Spleen (tissue), 11 donors: Measurements from ENCODE around the gene TRIM69. TPM values are rescaled to one million over a fixed set of nuclear protein-coding genes. Genes with fewer than 3 reads are reported as not detected.

Experiments
- DNase-seq: peaks from one replicate; pipeline ENCODE4 v3.0.0-alpha.2; 2020
- H3K27ac ChIP-seq, 8 donors: fragments of 200-600 bp; sonication (generic) in 7 of 8; 1 replicate in 4 of 8; 2 replicates in 4 of 8; pipeline versions ENCODE4 v1.5.0 to v1.8.0; 2016 to 2021; ENCODE audit warnings: inconsistent platforms in 4 of 8, mild to moderate bottlenecking in 4 of 8, moderate library complexity in 1 of 8
- H3K27me3 ChIP-seq, 7 donors: fragments of 200-600 bp; sonication (generic) in 6 of 7; replicated peaks in 1 of 7; 1 replicate in 4 of 7; 2 replicates in 3 of 7; pipeline versions ENCODE4 v1.5.0 to v1.8.0; 2016 to 2021; ENCODE audit warnings: inconsistent platforms in 3 of 7, mild to moderate bottlenecking in 1 of 7
- H3K36me3 ChIP-seq, 6 donors: fragments of 200-600 bp; sonication (generic) in 5 of 6; 1 replicate in 4 of 6; 2 replicates in 2 of 6; pipeline versions ENCODE4 v1.5.0 to v1.8.0; 2016 to 2021; ENCODE audit warnings: inconsistent platforms in 2 of 6
- H3K4me1 ChIP-seq, 6 donors: fragments of 200-600 bp; sonication (generic) in 5 of 6; 1 replicate in 3 of 6; 2 replicates in 3 of 6; pipeline versions ENCODE4 v1.5.0 to v1.8.0; 2016 to 2021; ENCODE audit warnings: inconsistent platforms in 3 of 6
- H3K4me3 ChIP-seq, 8 donors: fragments of 200-600 bp; sonication (generic) in 7 of 8; 1 replicate in 4 of 8; 2 replicates in 4 of 8; pipeline versions ENCODE4 v1.5.0 to v1.8.0; 2016 to 2021; ENCODE audit warnings: inconsistent platforms in 4 of 8, mild to moderate bottlenecking in 4 of 8, moderate library complexity in 2 of 8
- H3K9me3 ChIP-seq, 8 donors: fragments of 200-600 bp; sonication (generic) in 7 of 8; 1 replicate in 4 of 8; 2 replicates in 4 of 8; pipeline versions ENCODE4 v1.5.0 to v1.8.0; 2016 to 2021; ENCODE audit warnings: inconsistent platforms in 4 of 8
- POLR2A ChIP-seq, 3 donors: fragments of 450-650 bp; IDR thresholded peaks; one replicate each; pipeline ENCODE4 v1.5.1; 2017; ENCODE audit warnings: antibody characterized with exemption in 3 of 3, mild to moderate bottlenecking in 1 of 3
- POLR2AphosphoS5 ChIP-seq, 3 donors: sonication (generic); formaldehyde crosslinking; IDR thresholded peaks; one replicate each; pipeline ENCODE4 v1.5.1; 2017; ENCODE audit warnings: antibody characterized with exemption in 3 of 3
- WGBS, 5 donors: extraction: QIAGEN DNeasy Blood & Tissue Kit in 3 of 5; methylation state at CpG; one replicate each; pipeline versions ENCODE4 v1.1.5 to v1.1.7; 2013 to 2018; 5-methylcytosine and 5-hydroxymethylcytosine counted together
- intact Hi-C: fragments of 100-400 bp; cut with DNase I; formaldehyde crosslinking; loops from one replicate; pipeline ENCODE4 v1.15.0; 2023; ENCODE audit warnings: low total_unique reads
- polyA plus RNA-seq, 3 donors: library from polyadenylated mRNA; stranded (reverse); fragments of 200-250 nt; gene quantifications; one replicate each; pipeline ENCODE4 v1.2.1, GENCODE V29; 2013
- small RNA-seq, 4 donors: library from RNA; depleted of rRNA; stranded (forward); fragments of <200 nt; gene quantifications; one replicate each; pipeline ENCODE3, GENCODE V24; 2016
- total RNA-seq, 7 donors: library from RNA; depleted of rRNA in 3 of 7; stranded (reverse); fragments of >200 nt in 3 of 7; fragmentation: NEBNext Ultra II Directional in 4 of 7; extraction: Animal tissue kit (Norgen Biotek cat#: 25700) in 4 of 7; gene quantifications; one replicate each; pipeline versions ENCODE4 v1.1.0 to v1.2.1, GENCODE V29; 2016 to 2021
- TF ChIP-seq, protein P1 (sequence below), 11 experiments: fragments of 200-600 bp in 7 of 11; fragments of 450-650 bp in 4 of 11; sonication (generic) in 4 of 11; IDR thresholded peaks in 8 of 11; conservative IDR thresholded peaks in 3 of 11; 1 replicate in 7 of 11; 2 replicates in 4 of 11; pipeline versions ENCODE4 v1.4.0 to v1.8.0; 2016 to 2021; ENCODE audit warnings: antibody characterized with exemption in 11 of 11, inconsistent platforms in 4 of 11, mild to moderate bottlenecking in 1 of 11
- donor health status: healthy with polysubstance abuse.
- donor health status: DM: no; HTN: no; CAD: no; lungs with moderate emphysema.
- donor health status: DM: no; HTN: no; CAD: no.
- donor health status: Bipolar disorder and iron deficiency.
- donor health status: healthy.
- donor health status: DM: no; HTN: no; CAD: no.
- donor health status: DM: yes; HTN: yes; CAD: no.

Gene TRIM69
- total and polyA plus RNA-seq, 10 donors: 16.4 to 54.9 (median 44.7) TPM

DNA sequence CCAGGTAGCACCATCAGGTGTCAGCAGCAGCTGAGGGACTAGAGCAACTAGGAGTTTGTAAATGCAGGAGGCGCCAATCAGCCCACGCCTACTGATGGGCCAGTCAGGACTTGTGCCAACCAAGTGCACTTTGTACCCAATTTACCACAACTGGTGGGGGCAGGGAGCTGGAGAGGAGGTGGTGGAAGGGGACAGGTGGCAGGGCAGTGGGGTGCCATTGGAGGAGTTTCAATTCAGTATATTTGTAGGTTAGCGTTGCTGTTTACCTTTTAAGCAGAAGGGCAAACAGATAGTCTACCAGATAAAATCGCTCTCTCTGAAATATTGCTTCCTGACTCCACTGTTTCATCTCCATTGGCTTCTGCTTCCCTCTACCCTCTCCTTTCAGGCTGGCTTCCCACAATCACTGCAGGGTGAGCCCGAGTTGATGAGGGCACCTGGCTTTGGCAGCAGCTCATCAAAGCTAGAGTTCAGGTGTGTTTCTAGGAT, 75.7 kb downstream of the TRIM69 start:
- Histone ChIP-seq H3K4me1 (no peaks in the 10 kb centered on the region), H3K27me3 (peaks cover 0 to 7% (median 0%) of the 10 kb centered on the region in 7 donors), H3K36me3 (no peaks in the 10 kb centered on the region), H3K4me3 (no peak overlapping the region), H3K9me3 (no peaks in the 10 kb centered on the region), H3K27ac (no peak overlapping the region)
- DNase-seq: no peak
- TF ChIP-seq POLR2AphosphoS5 (IDR thresholded peaks at IDR 0.05) (no peak), POLR2A (IDR thresholded peaks at IDR 0.05) (no peak)
- TF ChIP-seq, protein P1, sequence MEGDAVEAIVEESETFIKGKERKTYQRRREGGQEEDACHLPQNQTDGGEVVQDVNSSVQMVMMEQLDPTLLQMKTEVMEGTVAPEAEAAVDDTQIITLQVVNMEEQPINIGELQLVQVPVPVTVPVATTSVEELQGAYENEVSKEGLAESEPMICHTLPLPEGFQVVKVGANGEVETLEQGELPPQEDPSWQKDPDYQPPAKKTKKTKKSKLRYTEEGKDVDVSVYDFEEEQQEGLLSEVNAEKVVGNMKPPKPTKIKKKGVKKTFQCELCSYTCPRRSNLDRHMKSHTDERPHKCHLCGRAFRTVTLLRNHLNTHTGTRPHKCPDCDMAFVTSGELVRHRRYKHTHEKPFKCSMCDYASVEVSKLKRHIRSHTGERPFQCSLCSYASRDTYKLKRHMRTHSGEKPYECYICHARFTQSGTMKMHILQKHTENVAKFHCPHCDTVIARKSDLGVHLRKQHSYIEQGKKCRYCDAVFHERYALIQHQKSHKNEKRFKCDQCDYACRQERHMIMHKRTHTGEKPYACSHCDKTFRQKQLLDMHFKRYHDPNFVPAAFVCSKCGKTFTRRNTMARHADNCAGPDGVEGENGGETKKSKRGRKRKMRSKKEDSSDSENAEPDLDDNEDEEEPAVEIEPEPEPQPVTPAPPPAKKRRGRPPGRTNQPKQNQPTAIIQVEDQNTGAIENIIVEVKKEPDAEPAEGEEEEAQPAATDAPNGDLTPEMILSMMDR (IDR thresholded peaks at IDR 0.05 in 8 of 11, conservative IDR thresholded peaks at IDR 0.05 in 3 of 11): no peak
- 65 to 81% (median 79%) methylated on average over 5 of the region's 5 CpGs for WGBS, 5 donors
- intact Hi-C loops: no loop called here

DNA sequence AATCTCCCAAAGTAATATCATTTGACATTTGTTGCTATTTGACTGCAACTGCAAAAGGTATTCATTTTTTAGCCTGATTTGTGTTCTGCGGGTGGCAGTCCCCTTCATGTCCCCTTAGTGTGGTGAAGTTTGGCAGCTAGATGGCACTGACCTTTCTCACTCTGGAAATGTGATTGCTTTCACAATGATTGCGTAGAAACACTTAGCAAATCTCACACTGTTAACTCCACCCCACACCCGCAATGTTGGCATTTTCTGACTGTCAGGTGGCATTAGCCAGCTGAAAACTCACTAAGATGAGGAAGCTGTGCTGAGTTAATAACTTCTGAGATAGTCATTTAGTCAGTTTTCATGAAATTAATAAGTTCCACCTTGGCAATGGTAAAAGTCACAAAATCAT, 76.9 kb downstream of the TRIM69 start:
- intact Hi-C loops: no loop called here
- WGBS, 5 donors: 44 to 78% (median 61%) methylated on average over 3 of the region's 3 CpGs

More for the DNA sequence above, 76.9 kb downstream of the TRIM69 start:
- H3K36me3 ChIP-seq: no peaks in the 10 kb centered on the region
- no peak overlapping the region for H3K27ac ChIP-seq
- H3K9me3 ChIP-seq: no peaks in the 10 kb centered on the region
- no peak for DNase-seq
- H3K4me1 ChIP-seq: no peaks in the 10 kb centered on the region
- no peak for TF ChIP-seq POLR2A (IDR thresholded peaks at IDR 0.05)
- TF ChIP-seq, protein P1 (IDR thresholded peaks at IDR 0.05 in 8 of 11, conservative IDR thresholded peaks at IDR 0.05 in 3 of 11): no peak
- no peak for TF ChIP-seq POLR2AphosphoS5 (IDR thresholded peaks at IDR 0.05)
- peaks cover 0 to 7% (median 0%) of the 10 kb centered on the region in 7 donors for H3K27me3 ChIP-seq
- no peak overlapping the region for H3K4me3 ChIP-seq

Small RNA genes within 50 kb of the gene (small RNA-seq; reads per million reads assigned to genes)
- 0 reads per million in 4 donors for gene RF00019

Other genes starting within 250 kb of the TRIM69 start
- 10 to 100 TPM; 41.6 to 65.0 (median 55.5) TPM for gene EIF3J, start 199.4 kb upstream of the TRIM69 start, total RNA-seq
- 10 to 100 TPM; 23.9 to 38.8 (median 35.3) TPM for gene EIF3J, start 199.4 kb upstream of the TRIM69 start, polyA plus RNA-seq
- gene SPG11, start 72.9 kb upstream of the TRIM69 start, total RNA-seq: 100 to 1,000 TPM; 119 to 218 (median 143) TPM
- 10 to 100 TPM; 37.4 to 53.2 (median 41.2) TPM for gene SPG11, start 72.9 kb upstream of the TRIM69 start, polyA plus RNA-seq
- gene PATL2, start 25.2 kb upstream of the TRIM69 start, total RNA-seq: 10 to 100 TPM; 17.0 to 36.9 (median 28.3) TPM
- gene PATL2, start 25.2 kb upstream of the TRIM69 start, polyA plus RNA-seq: 10 to 100 TPM; 26.0 to 64.2 (median 35.6) TPM
- over 10,000 TPM in 1 of 7 donors, 1,000 to 10,000 TPM in 6; 5,238 to 10,333 (median 6,268) TPM for gene B2M, start 25.0 kb upstream of the TRIM69 start, total RNA-seq
- gene B2M, start 25.0 kb upstream of the TRIM69 start, polyA plus RNA-seq: 1,000 to 10,000 TPM; 3,969 to 5,676 (median 5,369) TPM
- not detected for gene TERB2, start 220.2 kb downstream of the TRIM69 start, total RNA-seq
- not detected for gene TERB2, start 220.2 kb downstream of the TRIM69 start, polyA plus RNA-seq